GM18867 (cell line): Measurements from ENCODE around the gene TSSK3.

ENCODE experiments used
- ATAC-seq: cut with Tn5 transposase; IDR thresholded peaks from one replicate; pipeline ENCODE4 v1.9.1; 2021; ENCODE audit warnings: mild to moderate bottlenecking, moderate library complexity; ENCODE audit not compliant: unreplicated experiment

TSSK3 gene

DNA sequence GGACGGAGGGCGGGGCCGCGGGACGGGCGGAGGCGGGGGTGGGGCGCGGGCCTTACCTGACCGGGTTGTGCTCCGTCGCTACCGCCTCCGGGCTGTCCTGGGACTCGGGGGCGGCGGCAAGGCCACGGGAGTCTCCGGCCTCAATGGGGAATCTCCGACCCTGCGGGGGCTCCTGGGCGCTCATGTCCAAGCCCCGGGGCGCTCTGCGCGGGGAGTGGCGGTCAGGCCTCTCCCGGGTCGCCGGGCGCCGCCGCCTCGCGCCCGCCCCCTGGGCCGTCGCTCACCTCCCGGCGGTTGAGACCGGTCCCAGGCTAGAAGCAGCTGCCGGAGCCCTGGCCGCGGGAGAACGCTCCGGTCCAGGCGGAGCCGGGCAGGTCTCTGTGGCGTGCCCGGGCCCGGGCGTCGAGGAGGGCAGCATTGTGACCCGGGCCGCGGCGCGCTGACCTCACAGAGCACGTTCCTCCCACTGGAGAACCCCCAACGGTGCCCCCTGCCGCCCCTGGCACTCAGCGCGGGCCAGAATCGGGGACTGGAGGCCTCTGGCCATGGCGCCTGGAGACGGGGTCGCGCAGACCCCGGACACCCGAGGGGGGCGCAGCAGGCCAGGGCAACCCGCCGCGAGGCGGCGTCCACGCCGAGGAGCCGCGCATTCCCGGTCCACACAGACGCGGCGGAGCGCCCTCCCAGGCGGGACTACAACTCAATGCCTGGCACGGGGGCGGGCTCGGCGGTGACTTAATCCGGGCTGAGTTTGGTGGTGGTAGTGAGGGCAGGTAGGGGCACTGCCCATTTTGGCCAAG, 465 bp upstream of the TSSK3 start:
- ATAC-seq, result no peak

DNA sequence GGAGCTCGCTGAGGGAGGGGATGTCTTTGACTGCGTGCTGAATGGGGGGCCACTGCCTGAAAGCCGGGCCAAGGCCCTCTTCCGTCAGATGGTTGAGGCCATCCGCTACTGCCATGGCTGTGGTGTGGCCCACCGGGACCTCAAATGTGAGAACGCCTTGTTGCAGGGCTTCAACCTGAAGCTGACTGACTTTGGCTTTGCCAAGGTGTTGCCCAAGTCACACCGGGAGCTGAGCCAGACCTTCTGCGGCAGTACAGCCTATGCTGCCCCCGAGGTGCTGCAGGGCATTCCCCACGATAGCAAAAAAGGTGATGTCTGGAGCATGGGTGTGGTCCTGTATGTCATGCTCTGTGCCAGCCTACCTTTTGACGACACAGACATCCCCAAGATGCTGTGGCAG, 1.4 kb downstream of the TSSK3 start:
- ATAC-seq, result no peak

DNA sequence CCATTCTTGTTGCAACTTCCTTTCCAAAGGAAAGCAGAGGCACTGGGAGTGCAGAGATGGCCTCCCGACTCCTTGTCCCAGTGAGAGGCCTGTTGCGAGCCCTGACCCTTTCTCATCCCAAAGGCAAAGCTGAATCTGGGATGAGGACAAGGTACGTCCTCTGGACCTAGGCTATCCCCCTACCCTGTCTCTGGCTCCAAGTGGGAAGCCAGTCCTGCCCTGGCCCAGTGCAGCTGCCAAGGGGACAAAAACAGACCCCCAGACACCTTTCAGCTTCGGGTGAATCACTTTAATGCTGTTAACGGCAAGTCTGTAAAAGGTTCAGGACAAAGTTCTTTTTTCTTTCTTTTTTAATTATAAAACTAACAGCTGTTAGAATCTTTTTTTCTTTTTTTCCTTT, 2.5 kb downstream of the TSSK3 start:
- no peak for ATAC-seq

DNA sequence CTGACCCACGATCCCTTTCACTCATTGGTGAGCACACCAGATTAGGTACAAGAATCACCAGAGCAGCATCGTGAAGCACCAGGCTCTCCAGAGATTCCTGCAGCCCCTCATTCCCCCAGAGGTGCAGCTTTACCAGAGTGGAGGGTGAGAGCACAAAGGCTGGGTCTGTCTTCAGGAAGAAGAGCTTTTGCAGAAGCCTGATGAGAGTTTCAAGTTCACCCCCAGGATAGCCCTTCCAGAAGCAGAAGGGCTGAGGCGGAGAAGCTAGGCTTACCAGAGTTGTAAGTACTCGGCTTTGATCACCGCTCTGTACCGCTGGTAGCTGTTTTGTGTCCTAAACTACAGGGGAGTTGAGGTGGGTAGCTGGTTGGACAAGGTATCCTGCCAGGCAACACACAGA, 3.1 kb downstream of the TSSK3 start:
- ATAC-seq, result no peak

DNA sequence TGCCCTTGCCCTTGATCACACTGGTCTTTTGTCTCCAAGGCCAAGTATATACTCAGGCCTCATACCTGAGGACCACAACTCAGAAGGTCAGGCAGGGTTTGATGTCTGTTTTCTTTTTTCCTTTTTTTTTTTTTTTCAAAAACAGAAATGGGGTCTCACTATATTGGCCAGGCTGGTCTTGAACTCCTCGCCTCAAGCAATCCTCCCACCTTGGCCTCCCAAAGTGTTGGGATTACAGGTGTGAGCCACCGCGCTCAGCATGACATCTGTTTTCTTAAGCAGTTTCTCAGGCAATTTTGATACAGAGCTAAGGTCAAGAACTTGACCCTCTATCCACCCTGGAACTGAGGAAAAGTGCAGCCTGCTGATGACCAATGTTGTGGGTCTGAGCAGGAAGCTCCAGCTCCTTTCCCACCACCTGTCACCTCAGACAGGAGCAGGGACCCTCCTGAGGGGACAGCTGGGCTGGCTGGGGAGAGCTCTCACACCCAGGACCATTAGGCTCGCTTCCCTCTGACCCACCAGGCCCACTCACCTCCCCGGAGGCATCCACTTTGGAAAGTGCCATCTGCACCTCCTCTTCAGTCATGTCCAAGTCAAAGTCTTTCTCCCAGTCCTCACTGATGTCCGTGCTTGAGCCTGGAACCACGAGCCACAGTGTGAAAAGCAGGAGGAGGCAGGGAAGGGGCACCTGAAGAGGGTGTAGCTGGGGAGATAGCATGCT, 5.7 kb downstream of the TSSK3 start:
- ATAC-seq, result no peak

DNA sequence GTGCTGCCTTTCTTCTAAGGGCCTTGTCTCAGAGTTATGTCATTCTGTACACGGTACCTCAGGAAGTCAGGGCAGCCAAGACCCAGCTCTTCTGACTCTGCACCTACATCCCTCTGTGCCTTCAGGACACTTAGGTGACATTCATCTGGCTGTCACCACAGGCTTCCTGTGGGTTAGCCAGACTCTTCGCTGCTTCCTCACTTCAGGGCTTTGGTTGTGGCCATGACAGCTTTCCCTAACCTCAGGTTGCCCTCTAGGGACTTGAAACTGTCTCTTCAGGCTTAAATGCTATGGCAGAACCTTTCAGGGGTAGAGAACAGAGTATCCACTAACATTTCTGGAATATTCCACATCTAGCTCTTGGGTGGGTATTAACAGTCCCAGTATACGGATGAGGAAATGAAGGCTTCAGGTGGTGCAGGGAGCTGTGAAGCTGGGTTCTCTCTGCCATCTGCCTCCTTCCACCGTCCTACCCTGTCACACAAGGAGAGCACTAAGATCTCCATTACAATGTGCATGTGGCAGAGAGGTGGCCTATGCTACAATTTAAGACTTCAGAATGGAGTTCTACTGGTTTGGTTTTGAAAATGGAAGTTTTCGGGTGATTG, 9.9 kb downstream of the TSSK3 start:
- no peak for ATAC-seq

DNA sequence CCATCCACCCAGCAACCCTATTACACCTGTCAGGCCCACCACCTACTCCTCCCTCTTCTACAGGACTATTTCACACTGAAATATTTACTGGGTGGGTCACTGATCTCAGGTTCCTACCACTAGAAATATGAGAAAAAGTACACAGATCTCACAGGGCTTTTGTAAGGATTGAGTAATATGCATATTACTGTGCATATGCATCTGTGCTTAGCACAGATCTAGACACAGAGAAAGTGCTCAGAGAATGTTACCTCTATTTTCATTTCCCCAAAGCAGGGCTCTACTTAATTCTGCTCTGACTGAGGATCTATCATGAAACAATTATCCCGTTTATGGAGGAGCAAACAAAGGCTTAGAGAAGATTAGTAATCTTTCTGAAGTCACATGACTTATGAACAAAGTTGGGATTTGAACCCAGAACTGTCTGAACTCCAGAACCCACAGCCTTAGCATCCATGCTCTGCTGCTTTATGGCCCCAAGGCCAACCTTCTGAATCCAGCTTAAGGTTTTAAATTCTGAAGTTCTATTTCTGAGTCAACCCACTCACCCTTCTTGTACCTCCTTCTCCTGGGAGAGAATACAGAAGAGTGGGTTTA, 11.8 kb downstream of the TSSK3 start:
- ATAC-seq, result no peak

DNA sequence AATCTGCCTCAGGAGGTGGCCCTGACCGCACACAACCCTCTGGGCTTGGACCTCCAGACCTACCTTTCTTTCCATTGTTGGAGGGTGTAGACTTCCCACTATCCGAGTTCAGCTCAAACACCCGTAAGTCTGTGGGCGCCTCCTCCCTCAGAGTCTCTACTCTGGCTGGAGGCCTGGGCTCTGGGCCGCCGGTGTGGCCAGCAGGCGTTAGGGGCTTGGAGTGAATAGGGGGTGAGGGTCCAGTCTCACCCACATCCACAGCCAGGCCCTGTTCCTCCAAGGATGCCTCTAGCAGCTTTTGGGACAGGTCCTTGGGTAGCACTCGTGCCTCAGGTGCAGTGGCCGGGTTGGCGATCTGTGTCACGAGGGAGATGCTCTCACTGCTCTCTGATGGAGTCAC, 13.9 kb downstream of the TSSK3 start:
- ATAC-seq, result no peak

DNA sequence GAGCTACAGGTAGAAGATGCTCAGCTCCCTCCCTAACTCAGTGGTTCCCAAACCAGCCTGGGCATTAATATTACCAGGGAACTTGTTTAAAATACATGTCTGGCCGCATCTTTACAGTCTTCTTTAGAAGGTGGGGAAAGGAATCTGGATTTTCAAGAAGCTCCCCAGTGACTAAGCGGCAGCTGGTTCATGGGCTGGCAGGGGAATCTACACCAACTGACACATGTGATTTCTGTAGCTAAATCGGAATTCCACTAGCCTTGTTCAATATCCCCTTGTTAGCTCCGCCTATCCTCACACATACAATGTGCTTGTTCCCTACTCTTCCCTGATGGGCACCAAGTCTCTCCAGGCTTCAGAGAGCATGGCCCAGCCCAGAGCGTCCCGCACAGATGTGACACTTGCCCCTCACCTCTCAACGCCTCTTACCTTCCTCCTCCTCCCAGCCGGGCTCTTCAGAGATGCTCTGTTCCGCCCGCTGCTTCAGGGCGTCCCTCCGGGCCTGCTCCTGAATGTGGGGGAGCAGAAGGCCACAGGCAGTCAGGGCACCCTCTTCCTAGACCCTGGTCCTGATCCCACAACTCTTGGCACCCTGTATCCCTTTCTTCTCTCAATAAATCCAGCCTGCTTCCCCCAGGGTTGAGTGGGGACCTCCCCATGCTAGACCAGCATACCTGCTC, 15.3 kb downstream of the TSSK3 start:
- ATAC-seq, result no peak

DNA sequence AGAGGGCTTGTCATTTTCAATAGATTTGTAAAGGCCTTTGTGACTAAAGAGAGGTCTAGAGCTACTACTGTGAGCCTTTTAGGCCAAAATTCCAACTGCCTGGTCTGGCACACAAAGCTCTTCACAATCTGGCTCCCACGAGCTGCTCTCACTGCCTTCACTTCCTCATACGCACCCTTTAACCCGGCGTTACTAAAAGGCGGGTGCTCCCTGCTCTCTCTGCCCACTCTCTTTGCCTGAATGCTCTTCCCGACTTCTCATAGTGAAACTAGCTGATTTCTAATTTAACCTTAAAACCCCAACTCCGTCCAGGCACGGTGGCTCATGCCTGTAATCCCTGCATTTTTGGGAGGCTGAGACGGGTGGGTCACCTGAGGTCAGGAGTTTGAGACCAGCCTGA, 17.7 kb downstream of the TSSK3 start:
- no peak for ATAC-seq

DNA sequence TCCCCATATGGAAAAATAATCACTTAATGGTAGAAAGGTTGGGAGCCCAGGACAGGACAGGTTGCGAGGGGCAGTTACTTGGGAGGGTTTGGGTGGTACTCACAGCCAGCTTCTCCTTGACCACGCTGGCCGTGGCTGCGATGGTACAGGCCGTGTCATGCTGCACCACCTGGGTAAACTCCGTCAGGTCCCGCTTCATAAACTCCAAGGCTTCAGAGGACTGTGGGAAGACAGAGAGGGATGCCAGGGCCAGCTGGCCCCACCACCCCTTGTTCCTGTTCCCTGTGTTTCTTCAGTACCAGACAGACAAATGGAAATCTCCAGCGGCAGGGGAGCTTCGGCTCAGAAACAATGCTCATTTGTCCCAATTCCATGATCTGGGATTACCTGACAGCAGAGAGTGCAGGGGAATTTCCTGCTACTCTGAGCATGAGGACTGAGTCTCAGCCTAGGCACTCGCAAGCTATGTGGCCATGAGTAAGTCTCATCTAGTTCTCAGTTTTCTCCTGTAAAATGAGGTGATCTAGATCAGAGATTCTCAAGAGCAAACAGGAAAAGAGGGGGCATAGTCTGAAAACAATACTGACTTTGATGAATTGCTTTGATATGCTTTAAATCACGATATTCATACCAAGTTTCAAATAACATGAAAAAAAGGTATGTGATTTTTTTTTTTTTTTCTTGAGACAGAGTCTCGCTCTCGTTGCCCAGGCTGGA, 24.5 kb downstream of the TSSK3 start:
- ATAC-seq, result no peak

DNA sequence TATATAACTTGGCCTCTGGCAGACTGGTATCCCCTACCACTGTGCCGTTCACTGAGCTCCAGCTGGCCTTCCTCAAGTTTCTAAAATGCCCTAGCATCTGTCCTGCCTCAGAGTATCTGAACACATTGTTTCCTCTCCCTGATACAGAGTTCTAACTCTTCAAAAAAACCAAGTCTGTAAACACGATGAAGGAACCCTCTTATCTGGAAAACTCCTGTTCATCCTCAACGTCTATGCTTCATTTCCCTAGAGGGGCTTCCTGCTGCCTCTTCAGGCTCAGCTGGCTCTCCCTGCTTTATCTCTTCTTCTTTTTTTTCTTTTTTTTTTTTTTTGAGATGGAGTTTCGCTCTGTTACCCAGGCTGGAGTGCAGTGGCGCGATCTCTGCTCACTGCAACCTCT, 26.3 kb downstream of the TSSK3 start:
- ATAC-seq, result no peak

DNA sequence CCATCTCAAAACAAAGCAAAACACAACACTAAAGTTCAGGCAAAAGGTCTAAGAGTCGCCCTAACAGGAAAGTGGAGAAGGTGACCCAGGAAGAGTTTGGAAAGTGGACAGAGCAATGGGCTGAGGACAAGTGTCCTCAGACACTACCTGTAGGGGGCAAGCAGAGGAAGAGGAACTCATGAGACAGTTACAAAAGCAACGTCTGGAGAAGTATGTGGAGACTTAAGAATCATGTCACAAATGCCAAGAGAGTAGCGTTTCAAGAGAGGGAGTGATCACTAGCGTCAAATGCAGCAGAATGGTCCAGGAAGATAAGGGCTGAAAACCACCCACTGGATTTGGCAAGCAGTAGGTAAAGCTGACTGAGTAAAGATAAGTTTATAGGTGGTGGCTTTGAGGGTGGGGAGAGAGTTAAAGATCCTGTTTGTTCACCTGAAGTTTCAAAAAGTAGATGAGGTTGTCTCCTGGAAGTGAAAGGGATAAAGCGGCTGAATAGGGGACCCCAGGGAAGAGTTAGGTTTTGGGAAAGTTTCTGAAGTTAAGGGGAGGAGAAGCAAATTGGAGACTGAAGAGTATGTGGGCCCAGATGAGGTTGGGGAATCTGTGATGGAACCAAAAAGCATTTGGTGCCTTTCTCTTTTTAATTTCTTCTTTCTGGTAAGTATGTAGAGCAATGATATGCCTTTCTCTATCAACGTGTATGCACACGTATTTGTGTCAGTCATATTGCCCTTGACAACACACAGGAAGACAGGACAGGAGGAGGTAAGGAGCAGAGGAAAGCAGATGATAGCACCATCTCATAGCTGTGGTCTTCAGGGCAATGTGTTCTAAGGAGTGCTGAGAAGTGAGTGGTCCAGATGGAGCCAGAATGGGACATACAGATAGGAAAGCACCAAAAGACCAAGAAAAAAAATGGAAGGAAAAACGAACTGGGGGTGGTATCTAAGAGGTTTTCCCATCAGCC, 28.8 kb downstream of the TSSK3 start:
- ATAC-seq, result no peak

DNA sequence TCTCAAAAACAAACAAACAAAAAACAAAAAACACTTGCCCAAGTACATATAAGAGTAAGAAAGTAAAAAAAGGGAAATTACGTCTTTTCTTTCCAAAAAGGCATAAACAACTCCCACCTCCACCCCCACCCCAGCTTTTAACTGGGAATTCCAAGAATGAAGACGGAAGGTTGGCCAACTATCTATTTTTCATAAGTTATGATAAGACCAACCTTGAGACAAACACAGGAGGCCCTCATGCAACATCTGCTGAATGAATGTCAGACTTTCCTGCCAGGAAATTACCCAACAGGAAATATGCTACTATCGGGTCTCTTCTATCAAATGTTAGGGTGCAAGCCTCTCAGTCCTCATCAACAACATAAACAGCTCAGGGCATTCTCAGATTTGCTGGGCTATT, 30.0 kb downstream of the TSSK3 start:
- no peak for ATAC-seq

DNA sequence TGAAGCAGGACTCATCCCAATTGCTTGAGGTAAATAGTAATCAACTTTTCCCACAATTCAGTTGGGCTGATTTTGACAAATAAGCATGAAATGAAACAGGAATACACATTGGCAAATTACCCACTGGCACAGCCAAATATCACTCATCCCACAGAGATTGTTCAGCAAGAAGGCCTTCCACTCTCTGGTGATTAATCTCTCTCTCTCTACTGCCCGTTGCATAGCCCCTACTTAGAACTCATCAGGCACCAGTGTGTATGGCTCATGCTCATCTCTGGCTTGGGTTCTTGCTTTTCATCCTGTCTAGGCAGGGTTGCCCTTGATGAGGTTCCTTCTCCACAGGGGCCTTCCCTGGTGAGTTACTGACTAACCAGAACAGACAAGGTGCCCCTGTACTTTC, 30.8 kb downstream of the TSSK3 start:
- ATAC-seq, result no peak

DNA sequence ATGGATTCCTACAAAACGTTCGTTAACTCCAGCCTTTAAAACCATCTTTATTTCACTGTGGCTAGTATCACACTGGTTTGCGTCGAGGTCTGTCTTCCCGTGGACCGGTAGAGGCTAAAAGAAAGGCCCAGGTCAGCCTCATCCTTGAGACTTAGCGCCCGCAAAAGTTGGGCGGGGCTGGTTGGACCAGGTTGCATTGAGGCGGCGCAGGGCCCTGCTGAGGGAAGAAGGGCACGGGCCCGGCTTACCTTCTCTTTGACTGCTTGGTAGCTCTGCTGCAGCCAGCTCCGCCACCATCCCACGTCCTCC, 31.4 kb downstream of the TSSK3 start:
- ATAC-seq, result peak; percentile 13

DNA sequence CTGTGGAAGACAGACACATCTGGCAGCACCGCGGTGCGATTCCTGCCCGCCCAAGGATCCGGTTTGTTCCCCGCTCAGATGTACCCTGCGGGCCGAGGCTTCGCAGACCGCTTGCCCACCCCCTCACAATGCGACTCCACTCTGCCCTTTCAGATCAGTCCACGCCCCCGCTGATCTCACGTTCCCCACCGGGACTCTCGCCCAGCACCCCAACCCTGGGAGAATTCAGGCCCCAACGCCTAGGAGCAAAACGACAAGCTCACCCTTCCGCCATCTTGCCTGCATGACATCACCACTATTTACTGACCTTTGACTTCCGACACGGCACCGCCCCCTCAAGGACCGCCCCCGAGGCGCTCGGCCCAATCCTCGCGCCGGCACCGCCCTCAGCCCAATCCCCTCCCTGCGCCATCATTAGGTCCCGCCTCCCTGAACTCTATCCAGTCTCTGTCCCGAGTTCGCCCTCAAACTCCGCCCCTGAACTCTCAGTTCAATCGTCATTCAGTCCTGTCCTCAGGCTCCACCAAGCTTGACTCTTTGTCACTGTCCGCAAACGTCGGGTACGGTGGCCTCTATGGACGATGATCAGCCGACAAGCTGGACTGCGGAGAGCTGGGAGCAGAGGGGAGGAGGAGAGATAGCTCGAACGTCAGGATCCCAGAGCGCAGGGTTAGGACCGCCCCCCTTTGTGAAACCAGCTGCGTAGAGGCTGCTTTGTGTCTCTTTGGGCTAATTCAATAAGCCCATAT, 32.0 kb downstream of the TSSK3 start, which contains the start of gene BSDC1:
Gene BSDC1 (minus strand): TSS at position 301 of the 749 bp plus-strand sequence. CDS start 27 bp downstream, at position 274.
- peak; percentile 97 for ATAC-seq

DNA sequence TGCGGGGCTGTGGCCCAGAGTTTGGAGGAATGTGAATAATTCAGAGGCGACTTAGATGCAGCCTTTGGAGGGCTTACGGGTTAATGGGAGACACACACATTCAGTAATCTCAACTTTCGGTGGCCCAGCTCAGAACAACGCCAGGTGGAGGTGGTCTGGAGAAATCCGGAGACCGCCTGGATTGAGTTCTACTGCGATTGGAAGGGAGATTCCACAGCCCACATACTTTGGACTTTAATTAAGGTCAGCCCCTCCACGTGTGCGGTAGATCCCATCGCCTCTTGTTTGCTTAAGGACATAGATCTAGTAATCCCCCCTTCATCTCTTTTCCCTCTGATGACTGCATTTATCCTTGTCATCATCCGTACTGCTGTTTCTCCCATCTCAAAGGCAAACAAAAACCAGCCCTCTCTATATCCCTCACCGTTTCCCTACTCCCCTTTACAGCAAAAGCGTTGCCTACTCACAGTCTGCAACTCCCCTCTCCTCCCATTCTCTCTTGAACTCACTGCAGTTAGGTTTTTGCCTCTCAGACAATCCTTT, 32.6 kb downstream of the TSSK3 start:
- ATAC-seq, result no peak
